OCI-LY7 (cell line): Measurements from ENCODE around the gene DOCK3. TPM values are rescaled to one million over a fixed set of nuclear protein-coding genes. Genes with fewer than 3 reads are reported as not detected.
"Not testable (repeated sequence)": the region's sequence is repeated elsewhere in the genome, so short reads cannot be mapped to it uniquely, and the experiment has no call there.

Experiments
- BruUV-seq: library from RNA; stranded (reverse); fragments of 400-500 nt; replicated peaks from 2 replicates; lab custom pipeline; 2021; lab: Mats Ljungman, UMichigan
- CTCF ChIA-PET: fragments of 300-600 bp; sonication (Branson Sonifier 250); formaldehyde crosslinking; loops from one replicate; lab custom pipeline; 2022; ENCODE audit warnings: antibody characterized with exemption; ENCODE audit not compliant: unreplicated experiment; lab: Charles Lee
- POLR2A ChIA-PET: fragments of 300-600 bp; sonication (Branson Sonifier 250); formaldehyde crosslinking; loops from one replicate; lab custom pipeline; 2022; ENCODE audit warnings: antibody characterized with exemption; lab: Charles Lee
- DNase-seq: peaks from one replicate; pipeline ENCODE4 v3.0.0-alpha.2; 2015; ENCODE audit warnings: low spot score
- H2AFZ ChIP-seq: fragments of 200-600 bp; sonication (generic), shearing (Covaris generic); 2 replicates; pipeline ENCODE4 v1.6.1; 2014; ENCODE audit warnings: mild to moderate bottlenecking, antibody characterized with exemption, low read length, moderate library complexity
- H3K27ac ChIP-seq: fragments of 200-600 bp; sonication (generic); 2 replicates; pipeline ENCODE4 v1.5.1; 2014; ENCODE audit warnings: mixed run types, low read depth, mild to moderate bottlenecking, moderate library complexity, low read length, inconsistent platforms; ENCODE audit not compliant: poor library complexity, severe bottlenecking
- H3K36me3 ChIP-seq: fragments of 200-600 bp; sonication (generic); 2 replicates; pipeline ENCODE4 v1.6.1; 2014; ENCODE audit warnings: mild to moderate bottlenecking, antibody characterized with exemption, low read length, moderate library complexity, mixed read lengths; ENCODE audit not compliant: insufficient read depth
- H3K4me1 ChIP-seq: fragments of 200-600 bp; sonication (generic); 2 replicates; pipeline ENCODE4 v1.5.1; 2014; ENCODE audit warnings: mild to moderate bottlenecking, low read length; ENCODE audit not compliant: insufficient read depth, poor library complexity, severe bottlenecking
- H3K4me2 ChIP-seq: fragments of 200-600 bp; sonication (generic); 2 replicates; pipeline ENCODE4 v1.6.1; 2014; ENCODE audit warnings: mild to moderate bottlenecking, low read length
- H3K4me3 ChIP-seq: fragments of 200-600 bp; sonication (generic); 2 replicates; pipeline ENCODE4 v1.5.1; 2014; ENCODE audit warnings: mild to moderate bottlenecking, low read depth, low read length; ENCODE audit not compliant: poor library complexity, severe bottlenecking
- H3K79me2 ChIP-seq: fragments of 200-600 bp; sonication (generic); 2 replicates; pipeline ENCODE4 v1.6.1; 2016; ENCODE audit warnings: low read depth, mild to moderate bottlenecking, low read length, moderate library complexity, mixed read lengths; ENCODE audit not compliant: insufficient read depth
- H3K9me2 ChIP-seq: fragments of 200-600 bp; sonication (generic); 2 replicates; pipeline ENCODE4 v1.6.1; 2016; ENCODE audit warnings: mild to moderate bottlenecking, low read length, mixed read lengths; ENCODE audit not compliant: insufficient read depth
- H3K9me3 ChIP-seq: fragments of 200-600 bp; sonication (generic); 2 replicates; pipeline ENCODE4 v1.6.1; 2014; ENCODE audit warnings: mild to moderate bottlenecking, mixed run types, low read length, mixed read lengths
- H4K20me1 ChIP-seq: fragments of 200-600 bp; sonication (generic); 2 replicates; pipeline ENCODE4 v1.6.1; 2014; ENCODE audit warnings: mild to moderate bottlenecking, antibody characterized with exemption, low read length, moderate library complexity, mixed read lengths; ENCODE audit not compliant: insufficient read depth
- CTCF ChIP-seq: fragments of 200-600 bp; sonication (generic); conservative IDR thresholded peaks from 2 replicates; pipeline ENCODE4 v1.5.1; 2014; ENCODE audit warnings: mild to moderate bottlenecking, antibody characterized with exemption, low read length, moderate library complexity, mixed read lengths
- EZH2phosphoT487 ChIP-seq: fragments of 200-600 bp; sonication (generic); IDR thresholded peaks from 2 replicates; pipeline ENCODE4 v1.6.1; 2018; ENCODE audit warnings: low read depth, borderline replicate concordance, mild to moderate bottlenecking, mixed run types, antibody characterized with exemption, low read length, moderate library complexity, mixed read lengths
- intact Hi-C: fragments of 100-400 bp; cut with micrococcal nuclease; formaldehyde crosslinking; loops from one replicate; pipeline ENCODE4 v1.10.0; 2022; ENCODE audit not compliant: unreplicated experiment
- total RNA-seq, 2 experiments: library from RNA; depleted of rRNA in 1 of 2; stranded (reverse); fragments of >200 nt in 1 of 2; shearing (Covaris generic) in 1 of 2; gene quantifications; 2 replicates each; pipeline ENCODE4 v1.2.3, GENCODE V29; 2014 to 2022

The DOCK3 gene
- total RNA-seq, 2 experiments from 2014 or later, result not detected

- TF ChIP-seq CTCF (no peak), EZH2phosphoT487 (no peak)
- ChIA-PET CTCF (no interaction called here), POLR2A (no interaction called here)
- no peak overlapping the region for H3K27ac ChIP-seq
- no peak overlapping the region for H3K4me2 ChIP-seq
- no peaks in the 10 kb centered on the region for H3K9me3 ChIP-seq
- no peaks in the 10 kb centered on the region for H3K36me3 ChIP-seq
- no peak for DNase-seq
- no peaks in the 10 kb centered on the region for H3K4me1 ChIP-seq
- intact Hi-C loops, result no loop called here
- H3K9me2 ChIP-seq, result no peaks in the 10 kb centered on the region
- no peak overlapping the region for H2AFZ ChIP-seq
- no peaks in the 10 kb centered on the region for H3K79me2 ChIP-seq
- no peak overlapping the region for H3K4me3 ChIP-seq
- no TSS peak for BruUV-seq
- no peaks in the 10 kb centered on the region for H4K20me1 ChIP-seq
Measured at GRCh38 chr3:50825841-50826240, 151.1 kb downstream of the DOCK3 start.

DNA sequence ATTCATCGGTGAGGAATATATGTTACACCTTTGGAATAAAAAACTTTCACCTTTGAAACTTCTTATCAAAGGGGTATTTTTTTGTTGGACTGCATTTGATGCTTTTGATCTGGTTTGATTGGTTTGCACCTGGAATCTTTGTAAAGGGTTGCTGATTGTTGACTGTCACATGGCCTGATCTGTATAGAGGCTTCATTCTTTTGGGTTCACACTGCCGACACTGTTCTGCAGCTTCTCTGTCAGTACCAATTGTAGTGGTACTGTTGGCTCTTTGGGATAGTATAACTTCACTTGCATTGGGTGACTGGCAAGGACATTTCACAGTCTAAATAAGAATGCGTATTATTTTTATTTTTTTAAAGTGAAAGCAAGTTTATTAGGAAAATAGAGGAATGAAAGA, 155.7 kb downstream of the DOCK3 start:
- no peak for TF ChIP-seq EZH2phosphoT487
- Histone ChIP-seq H3K4me3 (no peak overlapping the region), H4K20me1 (no peaks in the 10 kb centered on the region), H3K79me2 (no peaks in the 10 kb centered on the region), H3K9me3 (no peaks in the 10 kb centered on the region), H3K27ac (no peak overlapping the region), H2AFZ (no peak overlapping the region), H3K36me3 (no peaks in the 10 kb centered on the region), H3K9me2 (no peaks in the 10 kb centered on the region), H3K4me1 (no peaks in the 10 kb centered on the region), H3K4me2 (no peak overlapping the region)
- intact Hi-C loops, result no loop called here
- POLR2A ChIA-PET, result no interaction called here
- no TSS peak for BruUV-seq
- CTCF ChIA-PET, result no interaction called here
- no peak for DNase-seq

DNA sequence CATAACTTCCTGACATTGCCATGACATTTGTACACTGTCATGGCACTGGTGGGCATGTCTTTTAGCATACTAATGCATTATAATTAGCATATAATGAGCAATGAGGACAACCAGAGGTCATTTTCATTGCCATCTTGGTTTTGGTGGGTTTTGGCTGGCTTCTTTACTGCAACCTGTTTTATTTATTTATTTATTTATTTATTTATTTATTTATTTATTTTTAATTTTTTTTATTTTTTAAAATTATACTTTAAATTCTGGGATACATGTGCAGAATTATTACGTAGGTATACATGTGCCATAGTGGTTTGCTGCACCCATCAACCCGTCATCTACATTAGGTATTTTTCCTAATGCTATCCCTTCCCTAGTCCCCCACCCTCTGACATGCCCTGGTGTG, 156.3 kb downstream of the DOCK3 start:
- POLR2A ChIA-PET, intact Hi-C loops, H3K4me1 ChIP-seq, CTCF ChIA-PET, DNase-seq, H3K79me2 ChIP-seq, H3K36me3 ChIP-seq, H3K9me3 ChIP-seq, H4K20me1 ChIP-seq, H3K9me2 ChIP-seq, H3K4me3 ChIP-seq, BruUV-seq, H2AFZ ChIP-seq, H3K4me2 ChIP-seq, H3K27ac ChIP-seq: not testable (repeated sequence)

GRCh38 chr3:50840983-50841489, 166.3 kb downstream of the DOCK3 start:
- TF ChIP-seq CTCF, result no peak
- no peak for TF ChIP-seq EZH2phosphoT487
- H3K4me1 ChIP-seq, result no peaks in the 10 kb centered on the region
- H4K20me1 ChIP-seq, result no peaks in the 10 kb centered on the region
- no peak for DNase-seq
- intact Hi-C loops, result no loop called here
- no peaks in the 10 kb centered on the region for H3K9me3 ChIP-seq
- H3K27ac ChIP-seq, result no peak overlapping the region
- CTCF ChIA-PET, result no interaction called here
- no peak overlapping the region for H3K4me2 ChIP-seq
- no TSS peak for BruUV-seq
- H3K36me3 ChIP-seq, result no peaks in the 10 kb centered on the region
- no peaks in the 10 kb centered on the region for H3K79me2 ChIP-seq
- H3K4me3 ChIP-seq, result no peak overlapping the region
- H3K9me2 ChIP-seq, result no peaks in the 10 kb centered on the region
- H2AFZ ChIP-seq, result no peak overlapping the region
- POLR2A ChIA-PET, result interaction anchor here (2.1 kb wide), 1 partner anchor 12 kb away, joined by 5 read pairs; no protein-coding TSS in a partner anchor
